DND-41 (cell line): Measurements from ENCODE around the gene FCN2.

Experiments
- EZH2 ChIP-seq: IDR thresholded peaks from 3 replicates; pipeline ENCODE4 v1.6.1; 2012; ENCODE audit warnings: borderline replicate concordance, low read depth, mild to moderate bottlenecking, moderate library complexity, low read length, inconsistent platforms; ENCODE audit not compliant: severe bottlenecking
- TF ChIP-seq, protein P1 (sequence below): IDR thresholded peaks from 2 replicates; pipeline ENCODE4 v1.5.1; 2012; ENCODE audit warnings: borderline replicate concordance, low read length, moderate library complexity, mild to moderate bottlenecking; ENCODE audit not compliant: poor library complexity, severe bottlenecking; ENCODE audit errors: extremely low read depth

- TF ChIP-seq, protein P1, sequence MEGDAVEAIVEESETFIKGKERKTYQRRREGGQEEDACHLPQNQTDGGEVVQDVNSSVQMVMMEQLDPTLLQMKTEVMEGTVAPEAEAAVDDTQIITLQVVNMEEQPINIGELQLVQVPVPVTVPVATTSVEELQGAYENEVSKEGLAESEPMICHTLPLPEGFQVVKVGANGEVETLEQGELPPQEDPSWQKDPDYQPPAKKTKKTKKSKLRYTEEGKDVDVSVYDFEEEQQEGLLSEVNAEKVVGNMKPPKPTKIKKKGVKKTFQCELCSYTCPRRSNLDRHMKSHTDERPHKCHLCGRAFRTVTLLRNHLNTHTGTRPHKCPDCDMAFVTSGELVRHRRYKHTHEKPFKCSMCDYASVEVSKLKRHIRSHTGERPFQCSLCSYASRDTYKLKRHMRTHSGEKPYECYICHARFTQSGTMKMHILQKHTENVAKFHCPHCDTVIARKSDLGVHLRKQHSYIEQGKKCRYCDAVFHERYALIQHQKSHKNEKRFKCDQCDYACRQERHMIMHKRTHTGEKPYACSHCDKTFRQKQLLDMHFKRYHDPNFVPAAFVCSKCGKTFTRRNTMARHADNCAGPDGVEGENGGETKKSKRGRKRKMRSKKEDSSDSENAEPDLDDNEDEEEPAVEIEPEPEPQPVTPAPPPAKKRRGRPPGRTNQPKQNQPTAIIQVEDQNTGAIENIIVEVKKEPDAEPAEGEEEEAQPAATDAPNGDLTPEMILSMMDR = no peak
- TF ChIP-seq EZH2 = no peak
Measured at GRCh38 chr9:134932606-134933005, 52.0 kb downstream of the FCN2 start.
